GM12878 (cell line): Measurements from ENCODE around the gene ZNF512B. TPM values are rescaled to one million over a fixed set of nuclear protein-coding genes. Genes with fewer than 3 reads are reported as not detected.

ENCODE experiments used
- ATAC-seq: fragments of 200-7000 bp; cut with Tn5 transposase; 3 replicates; pipeline ENCODE4 v1.9.1; 2020; ENCODE audit warnings: mild to moderate bottlenecking, moderate library complexity
- BruUV-seq: library from RNA; stranded (reverse); fragments of 400-500 nt; replicated peaks from 2 replicates; lab custom pipeline; 2021; lab: Mats Ljungman, UMichigan
- CTCF ChIA-PET: fragments of 300-600 bp; sonication (Branson Sonifier 250); formaldehyde crosslinking; extraction: SDS; loops from one replicate; lab custom pipeline; 2021; ENCODE audit warnings: inconsistent platforms; lab: Yijun Ruan, JAX
- POLR2A ChIA-PET: fragments of 350-600 bp; formaldehyde crosslinking; extraction: SDS; loops from one replicate; lab custom pipeline; 2021; ENCODE audit warnings: inconsistent platforms; lab: Charles Lee
- RAD21 ChIA-PET: fragments of 300-600 bp; sonication (Branson Sonifier 250); formaldehyde crosslinking; loops from one replicate; lab custom pipeline; 2023; ENCODE audit warnings: antibody characterized with exemption; ENCODE audit not compliant: unreplicated experiment; lab: Charles Lee
- SMC1A ChIA-PET: fragments of 300-600 bp; sonication (Branson Sonifier 250); formaldehyde crosslinking; loops from one replicate; lab custom pipeline; 2023; ENCODE audit not compliant: unreplicated experiment, uncharacterized antibody; lab: Charles Lee
- DNase-seq: peaks from one replicate; pipeline ENCODE4 v3.0.0-alpha.2; 2011; ENCODE audit warnings: low read depth, low spot score
- FAIRE-seq: peaks from 3 replicates; lab custom pipeline; 2011; peaks lifted over from hg19 to GRCh38; lab: Jason Lieb, UNC
- H2AFZ ChIP-seq: 2 replicates; pipeline ENCODE4 v1.6.0; 2011; ENCODE audit warnings: low read depth, low read length, control low read depth; ENCODE audit not compliant: control insufficient read depth
- H3K27ac ChIP-seq: 2 replicates; pipeline ENCODE4 v1.5.1; 2011; ENCODE audit warnings: control low read depth; ENCODE audit not compliant: control insufficient read depth, insufficient read depth
- H3K27me3 ChIP-seq, 2 experiments: replicated peaks in 1 of 2; 2 replicates each; pipeline versions ENCODE4 v1.6.0 to v1.6.1; 2011; ENCODE audit warnings: low read length in 1 of 2; ENCODE audit not compliant: control insufficient read depth in 2 of 2, insufficient read depth in 2 of 2
- H3K36me3 ChIP-seq, 2 experiments: 2 replicates each; pipeline ENCODE4 v1.5.1; 2011; ENCODE audit warnings: low read length in 1 of 2; ENCODE audit not compliant: control insufficient read depth in 2 of 2, insufficient read depth in 2 of 2
- H3K4me1 ChIP-seq: 2 replicates; pipeline ENCODE4 v1.6.1; 2011; ENCODE audit warnings: mild to moderate bottlenecking, low read length, moderate library complexity, mixed read lengths; ENCODE audit not compliant: control insufficient read depth, insufficient read depth
- H3K4me2 ChIP-seq: 2 replicates; pipeline ENCODE4 v1.6.0; 2011; ENCODE audit warnings: control low read depth; ENCODE audit not compliant: control insufficient read depth, insufficient read depth
- H3K4me3 ChIP-seq: fragments of 200-600 bp; sonication (generic); 2 replicates; pipeline ENCODE4 v1.5.1; 2016
- H3K79me2 ChIP-seq: 2 replicates; pipeline ENCODE4 v1.6.0; 2011; ENCODE audit warnings: low read length; ENCODE audit not compliant: control insufficient read depth, insufficient read depth
- H3K9ac ChIP-seq: 2 replicates; pipeline ENCODE4 v1.8.0; 2011; ENCODE audit warnings: low read length, control low read depth, mixed read lengths; ENCODE audit not compliant: control insufficient read depth, insufficient read depth
- H3K9me3 ChIP-seq: replicated peaks from 3 replicates; pipeline ENCODE4 v1.5.1; 2011; ENCODE audit warnings: mild to moderate bottlenecking, low read length; ENCODE audit not compliant: control insufficient read depth, insufficient read depth
- H4K20me1 ChIP-seq: 2 replicates; pipeline ENCODE4 v1.6.0; 2011; ENCODE audit not compliant: control insufficient read depth, insufficient read depth
- ATF2 ChIP-seq: IDR thresholded peaks from 2 replicates; pipeline ENCODE4 v1.6.1; 2012; ENCODE audit warnings: low read length, inconsistent platforms
- BHLHE40 ChIP-seq, 2 experiments: fragments of 450-650 bp in 1 of 2; IDR thresholded peaks; 2 replicates each; pipeline ENCODE4 v1.6.1; 2011 to 2017; ENCODE audit warnings: low read depth in 2 of 2, borderline replicate concordance in 1 of 2, improper control_type of control experiment in 1 of 2, low read length in 1 of 2, mild to moderate bottlenecking in 1 of 2
- CEBPZ ChIP-seq: fragments of 150-350 bp; IDR thresholded peaks from 2 replicates; pipeline ENCODE4 v1.6.1; 2016; ENCODE audit warnings: low read depth, low read length
- DPF2 ChIP-seq: fragments of 450-650 bp; IDR thresholded peaks from 2 replicates; pipeline ENCODE4 v1.6.1; 2017; ENCODE audit warnings: mild to moderate bottlenecking
- LARP7 ChIP-seq: fragments of 450-650 bp; IDR thresholded peaks from 2 replicates; pipeline ENCODE4 v1.6.1; 2017; ENCODE audit warnings: mild to moderate bottlenecking
- MLLT1 ChIP-seq: fragments of 450-650 bp; IDR thresholded peaks from 2 replicates; pipeline ENCODE4 v1.6.1; 2016; ENCODE audit warnings: mild to moderate bottlenecking
- POLR2A ChIP-seq: IDR thresholded peaks from 2 replicates; pipeline ENCODE4 v1.6.1; 2011; ENCODE audit warnings: low read depth, mild to moderate bottlenecking, low read length
- ZBTB33 ChIP-seq: fragments of 450-650 bp; IDR thresholded peaks from 2 replicates; pipeline ENCODE4 v1.6.1; 2017; ENCODE audit warnings: mild to moderate bottlenecking
- WGBS: methylation state at CpG from one replicate; pipeline ENCODE4 v1.1.6; 2016; ENCODE audit warnings: low lambda C conversion rate; ENCODE audit not compliant: insufficient replicate concordance, insufficient coverage; ENCODE audit errors: missing lambda C conversion rate; 5-methylcytosine and 5-hydroxymethylcytosine counted together
- in situ Hi-C: fragments of 300-500 bp; cut with MboI; formaldehyde crosslinking; loops from 9 replicates; pipeline ENCODE4 v1.14.3; 2018; ENCODE audit warnings: mixed read lengths
- intact Hi-C: fragments of 100-400 bp; cut with micrococcal nuclease; formaldehyde crosslinking; loops from one replicate; pipeline ENCODE4 v1.14.2; 2022; ENCODE audit not compliant: unreplicated experiment
- polyA plus RNA-seq, 11 experiments: library from polyadenylated mRNA; depleted of rRNA in 4 of 11; unstranded in 6 of 11; stranded (reverse) in 5 of 11; fragments of >200 nt; fragmentation: Nextera tagmentation in 4 of 11; fragmentation: Illumina TruSeq in 1 of 11; extraction: Ambion mirVana in 4 of 11; extraction: Trizol in 1 of 11; gene quantifications; 1 replicate in 1 of 11; 2 replicates in 10 of 11; pipeline versions ENCODE4 v1.2.1 to v1.2.3, GENCODE V29; 2011 to 2016; ENCODE audit warnings: inconsistent platforms in 2 of 11, missing spikeins in 2 of 11, low read depth in 1 of 11
- total RNA-seq, 4 experiments: library from RNA; depleted of rRNA in 3 of 4; stranded (reverse); fragments of >200 nt in 3 of 4; fragmentation: Illumina TruSeq in 1 of 4; extraction: Trizol in 1 of 4; gene quantifications; 2 replicates each; pipeline versions ENCODE4 v1.2.1 to v1.2.3, GENCODE V29; 2013 to 2021

ZNF512B gene
- total and polyA plus RNA-seq, 10 of the 15 experiments (the other 5 are each of a cell fraction or from before 2014, with no cell fraction given), result 0.06 to 23.9 (median 4.0) TPM

GRCh38 chr20:64012385-64013154 is 42.8 kb upstream of the ZNF512B start (continued):
- TF ChIP-seq MLLT1, result peak; percentile 62; the same call in 1 of the 2 replicates

- H3K4me3 ChIP-seq, result no peak overlapping the region
- TF ChIP-seq LARP7, result peak; percentile 1; the same call in 1 of the 2 replicates
- TF ChIP-seq CEBPZ, result no peak
- TF ChIP-seq MLLT1, result peak; percentile 94
- TF ChIP-seq ATF2, result peak; percentile 10; the same call in 1 of the 2 replicates
- peak; percentile 47; the same call in 1 of the 2 replicates for TF ChIP-seq ZBTB33
- TF ChIP-seq BHLHE40 (IDR thresholded peaks at IDR 0.05; ENCODE audit: borderline replicate concordance in 1 of 2, low read depth in 2 of 2, low read length in 1 of 2), result peak in 1 of 2 experiments; percentile 5; a peak in 2 of 4 replicates
- 0 out of 2 replicates have a peak, but pooled peaks have one; percentile 25 for TF ChIP-seq POLR2A
- TF ChIP-seq DPF2, result peak; percentile 56; the same call in 1 of the 2 replicates
Measured at GRCh38 chr20:64011366-64011779, 41.6 kb upstream of the ZNF512B start.

More at GRCh38 chr20:64011366-64011779, 41.6 kb upstream of the ZNF512B start:
- Histone ChIP-seq H3K4me1 (peaks cover 27% of the 10 kb centered on the region), H3K27me3 (no peaks in the 10 kb centered on the region), H3K9me3 (peaks cover 53% of the 10 kb centered on the region), H3K4me2 (no peak overlapping the region), H3K9ac (peak overlapping the region; percentile 36), H2AFZ (no peak overlapping the region), H4K20me1 (no peaks in the 10 kb centered on the region), H3K79me2 (peaks cover 9% of the 10 kb centered on the region), H3K27ac (peak overlapping the region; percentile 94), H3K36me3 (peaks cover 38 to 59% of the 10 kb centered on the region in 2 experiments)
- FAIRE-seq (no peak), DNase-seq (no peak), ATAC-seq (peak; percentile 25)
- in situ Hi-C loops (no loop called here), intact Hi-C loops (loop anchor here (1.0 kb wide), 1 partner anchor 30 kb away; the partner anchor contains the start of gene PRPF6)
- CTCF ChIA-PET, result no interaction called here
- SMC1A ChIA-PET, result interaction anchor here (1.0 to 1.6 kb wide), 3 partner anchors 25 to 46 kb away, joined by 3 to 15 read pairs (median 9); partner anchors contain the start of genes C20orf204, PRPF6 and SAMD10
- POLR2A ChIA-PET, result no interaction called here
- WGBS, result 85% methylated on average over 16 of the region's 16 CpGs
- BruUV-seq, result TSS peak; percentile 90
- RAD21 ChIA-PET, result no interaction called here
